Osteoblast (primary cell): ENCODE results near the gene CYP46A1. TPM values are rescaled to one million over a fixed set of nuclear protein-coding genes. Genes with fewer than 3 reads are reported as not detected.
A peak's percentile ranks its signal among the peaks of the same experiment; 100 is the strongest.

Experiments
- DNase-seq: peaks from one replicate; pipeline ENCODE4 v3.0.0; 2011; ENCODE audit warnings: low spot score, mixed read lengths; ENCODE audit not compliant: insufficient read length; ENCODE audit errors: missing footprints
- H2AFZ ChIP-seq: 2 replicates; pipeline ENCODE4 v1.6.0; 2011; ENCODE audit warnings: mild to moderate bottlenecking, low read length
- H3K27ac ChIP-seq: 2 replicates; pipeline ENCODE4 v1.5.1; 2011; ENCODE audit warnings: mild to moderate bottlenecking, low read depth, low read length, moderate library complexity
- H3K27me3 ChIP-seq: 2 replicates; pipeline ENCODE4 v1.6.0; 2012; ENCODE audit warnings: mild to moderate bottlenecking, control low read depth, inconsistent platforms, low read length, moderate library complexity; ENCODE audit not compliant: insufficient read depth
- H3K36me3 ChIP-seq: 2 replicates; pipeline ENCODE4 v1.5.1; 2011; ENCODE audit warnings: mild to moderate bottlenecking, low read length, control low read depth, moderate library complexity; ENCODE audit not compliant: insufficient read depth
- H3K4me1 ChIP-seq: 2 replicates; pipeline ENCODE4 v1.5.1; 2011; ENCODE audit warnings: mild to moderate bottlenecking, low read length, control low read depth, moderate library complexity; ENCODE audit not compliant: insufficient read depth
- H3K4me2 ChIP-seq: 2 replicates; pipeline ENCODE4 v1.6.0; 2011; ENCODE audit warnings: mild to moderate bottlenecking, low read length; ENCODE audit not compliant: insufficient read depth
- H3K4me3 ChIP-seq: fragments of 200-600 bp; sonication (generic); 3 replicates; pipeline ENCODE4 v1.5.1; 2012; ENCODE audit warnings: mild to moderate bottlenecking, low read length, inconsistent platforms; ENCODE audit not compliant: insufficient read depth
- H3K79me2 ChIP-seq: 2 replicates; pipeline ENCODE4 v1.6.0; 2012; ENCODE audit warnings: mild to moderate bottlenecking, low read length, control low read depth, inconsistent platforms; ENCODE audit not compliant: insufficient read depth
- H3K9me3 ChIP-seq: 2 replicates; pipeline ENCODE4 v1.5.1; 2011; ENCODE audit warnings: low read depth, low read length, control low read depth
- H4K20me1 ChIP-seq: 2 replicates; pipeline ENCODE4 v1.6.0; 2012; ENCODE audit warnings: mild to moderate bottlenecking, low read length, control low read depth; ENCODE audit not compliant: insufficient read depth
- total RNA-seq: library from RNA; depleted of rRNA; stranded (reverse); fragments of >200 nt; gene quantifications from 2 replicates; pipeline ENCODE4 v1.2.3, GENCODE V29; 2012
- TF ChIP-seq, protein P1 (sequence below): IDR thresholded peaks from 2 replicates; pipeline ENCODE4 v1.5.1; 2011; ENCODE audit warnings: mild to moderate bottlenecking, low read depth, low read length, moderate library complexity; ENCODE audit errors: extremely low read depth

CYP46A1 gene
- total RNA-seq, 1 donor = 0.36 TPM

DNA sequence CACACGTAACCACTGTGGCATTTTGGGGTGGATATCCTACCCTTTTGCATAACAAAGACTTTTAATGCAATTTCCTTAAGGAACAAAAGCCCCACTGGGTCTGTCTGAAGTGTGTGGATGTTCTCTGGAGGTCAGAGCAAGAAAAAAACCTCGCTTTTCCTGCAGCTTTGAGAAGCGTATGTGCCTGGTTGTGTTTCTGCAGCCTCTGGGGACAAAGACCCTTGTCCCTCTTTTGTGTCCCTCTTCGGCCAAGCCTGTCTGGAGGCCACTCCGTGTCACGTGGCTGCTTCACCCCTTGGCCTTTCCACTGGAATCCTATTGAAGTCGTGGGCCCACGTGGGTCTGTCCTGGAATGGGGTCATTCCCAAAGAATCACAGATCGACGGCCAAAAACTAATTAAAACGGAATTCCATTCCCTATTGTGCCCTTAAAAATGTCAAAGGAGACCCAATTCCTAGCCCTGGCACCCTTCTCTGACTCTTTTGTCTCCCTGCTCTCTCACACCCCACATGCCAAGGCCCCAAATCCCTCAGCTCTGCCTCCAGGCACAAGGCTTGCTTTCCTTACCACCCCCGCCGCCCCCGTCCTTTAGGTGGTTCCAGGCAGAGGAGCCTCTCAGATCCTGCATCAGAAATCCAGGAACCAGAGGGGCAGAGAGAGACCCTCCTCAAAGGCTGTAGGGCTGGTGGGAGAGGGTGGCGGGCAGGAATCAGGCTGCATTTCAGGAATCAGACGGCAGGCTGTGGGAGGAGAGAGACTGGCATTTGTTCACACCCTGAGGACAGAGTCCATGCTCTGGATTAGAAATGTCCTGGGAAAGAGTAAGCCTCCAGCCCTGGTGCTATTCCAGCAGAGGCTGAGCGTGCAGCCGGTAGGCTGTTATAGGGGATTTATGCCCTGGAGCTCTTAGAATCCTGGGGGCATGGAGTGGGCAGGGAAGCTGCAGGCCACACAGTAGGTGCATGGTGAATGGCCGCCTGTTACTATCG lies 12.6 kb upstream of the CYP46A1 start:
- Histone ChIP-seq H3K79me2 (no peaks in the 10 kb centered on the region), H3K4me1 (peaks cover 19% of the 10 kb centered on the region), H3K4me3 (no peak overlapping the region), H2AFZ (no peak overlapping the region), H3K27me3 (no peaks in the 10 kb centered on the region), H3K4me2 (peak overlapping the region; percentile 27), H3K27ac (peak overlapping the region; percentile 52), H3K9me3 (no peaks in the 10 kb centered on the region), H4K20me1 (no peaks in the 10 kb centered on the region), H3K36me3 (peaks cover 8% of the 10 kb centered on the region)
- DNase-seq = peak; percentile 77
- TF ChIP-seq, protein P1, sequence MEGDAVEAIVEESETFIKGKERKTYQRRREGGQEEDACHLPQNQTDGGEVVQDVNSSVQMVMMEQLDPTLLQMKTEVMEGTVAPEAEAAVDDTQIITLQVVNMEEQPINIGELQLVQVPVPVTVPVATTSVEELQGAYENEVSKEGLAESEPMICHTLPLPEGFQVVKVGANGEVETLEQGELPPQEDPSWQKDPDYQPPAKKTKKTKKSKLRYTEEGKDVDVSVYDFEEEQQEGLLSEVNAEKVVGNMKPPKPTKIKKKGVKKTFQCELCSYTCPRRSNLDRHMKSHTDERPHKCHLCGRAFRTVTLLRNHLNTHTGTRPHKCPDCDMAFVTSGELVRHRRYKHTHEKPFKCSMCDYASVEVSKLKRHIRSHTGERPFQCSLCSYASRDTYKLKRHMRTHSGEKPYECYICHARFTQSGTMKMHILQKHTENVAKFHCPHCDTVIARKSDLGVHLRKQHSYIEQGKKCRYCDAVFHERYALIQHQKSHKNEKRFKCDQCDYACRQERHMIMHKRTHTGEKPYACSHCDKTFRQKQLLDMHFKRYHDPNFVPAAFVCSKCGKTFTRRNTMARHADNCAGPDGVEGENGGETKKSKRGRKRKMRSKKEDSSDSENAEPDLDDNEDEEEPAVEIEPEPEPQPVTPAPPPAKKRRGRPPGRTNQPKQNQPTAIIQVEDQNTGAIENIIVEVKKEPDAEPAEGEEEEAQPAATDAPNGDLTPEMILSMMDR = no peak

GRCh38 chr14:99672506-99673304 lies 11.4 kb upstream of the CYP46A1 start:
- Histone ChIP-seq H4K20me1 (no peaks in the 10 kb centered on the region), H3K4me1 (peaks cover 29% of the 10 kb centered on the region), H3K4me3 (no peak overlapping the region), H3K9me3 (no peaks in the 10 kb centered on the region), H2AFZ (no peak overlapping the region), H3K79me2 (no peaks in the 10 kb centered on the region), H3K27me3 (no peaks in the 10 kb centered on the region), H3K27ac (no peak overlapping the region), H3K4me2 (no peak overlapping the region), H3K36me3 (peaks cover 6% of the 10 kb centered on the region)
- TF ChIP-seq, protein P1 = no peak
- DNase-seq = peak; percentile 74

DNA sequence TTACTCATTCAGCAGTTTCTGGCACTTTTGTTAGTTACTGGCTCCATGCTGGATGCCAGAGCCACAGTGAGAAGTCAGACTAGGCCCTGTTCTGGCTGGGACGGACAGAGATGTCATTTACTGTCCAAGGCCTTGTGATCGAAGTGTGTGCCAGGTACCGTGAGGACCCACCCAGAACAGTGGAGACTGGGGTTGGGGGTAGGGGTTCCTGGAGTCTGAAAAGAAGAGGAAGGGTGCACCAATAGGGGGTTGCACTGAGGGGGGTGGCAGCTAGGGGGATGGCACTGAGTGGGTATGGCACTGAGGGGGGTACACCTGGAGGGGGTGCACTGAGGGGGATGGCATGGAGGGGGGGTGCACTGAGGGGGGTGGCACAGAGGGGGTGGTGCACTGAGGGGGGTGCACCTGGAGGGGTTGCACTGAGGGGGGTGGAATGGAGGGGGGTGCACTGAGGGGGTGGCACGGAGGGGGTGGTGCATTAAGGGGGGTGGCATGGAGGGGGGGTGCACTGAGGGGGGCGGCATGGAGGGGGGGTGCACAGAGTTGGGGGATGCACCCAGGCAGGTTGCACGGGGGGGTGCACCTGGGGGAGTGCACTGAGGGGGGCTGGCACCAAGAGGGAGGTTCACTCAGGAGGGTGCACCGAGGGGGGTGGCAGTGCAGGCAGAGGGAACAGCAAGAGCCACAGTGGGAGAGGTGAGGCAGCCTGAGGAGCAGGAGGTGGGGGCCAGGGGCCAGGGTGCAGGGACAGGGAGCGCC lies 10.6 kb upstream of the CYP46A1 start:
- Histone ChIP-seq H3K36me3 (peaks cover 5% of the 10 kb centered on the region), H2AFZ (no peak overlapping the region)
- TF ChIP-seq, protein P1 = no peak

More for the DNA sequence above, 10.6 kb upstream of the CYP46A1 start:
- Histone ChIP-seq H4K20me1 (no peaks in the 10 kb centered on the region), H3K9me3 (peaks cover 6% of the 10 kb centered on the region), H3K4me1 (peaks cover 30% of the 10 kb centered on the region), H3K4me2 (no peak overlapping the region), H3K4me3 (no peak overlapping the region), H3K27me3 (no peaks in the 10 kb centered on the region), H3K27ac (no peak overlapping the region), H3K79me2 (no peaks in the 10 kb centered on the region)
- peak; percentile 68 for DNase-seq
